ENCODE measurements around the gene IFT122.
"Not testable (repeated sequence)": the region's sequence is repeated elsewhere in the genome, so short reads cannot be mapped to it uniquely, and the experiment has no call there.

IFT122 gene

DNA sequence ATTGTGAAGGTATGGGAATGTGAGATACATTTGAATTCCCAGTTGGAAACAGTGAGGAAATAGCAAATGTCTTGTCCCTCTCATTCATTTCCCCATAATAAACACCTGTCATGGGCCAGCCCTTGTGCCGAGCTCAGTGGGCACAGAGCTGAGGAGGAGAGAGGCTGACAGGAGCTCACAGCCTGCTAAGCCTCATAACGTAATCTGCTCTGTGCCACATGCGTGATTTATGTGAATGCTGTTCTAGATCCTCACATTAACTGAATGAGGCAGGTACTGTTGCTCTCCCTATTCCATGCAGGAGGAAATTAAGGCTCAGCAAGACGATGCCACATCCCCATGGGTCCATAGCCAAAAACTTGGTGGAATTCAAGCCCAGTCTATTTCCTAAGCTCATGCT lies 53.2 kb downstream of the IFT122 start:
- Histone ChIP-seq H3K27me3 (ENCODE audit: insufficient read depth, low read depth, severe bottlenecking) (no peaks in the 10 kb centered on the region), H3K36me3 (peaks cover 13% of the 10 kb centered on the region), H3K9me3 (ENCODE audit: severe bottlenecking) (no peaks in the 10 kb centered on the region), H3K4me3 (ENCODE audit: low read depth, low read length) (no peak overlapping the region), H3K27ac (no peak overlapping the region)
- TF ChIP-seq, protein P1, sequence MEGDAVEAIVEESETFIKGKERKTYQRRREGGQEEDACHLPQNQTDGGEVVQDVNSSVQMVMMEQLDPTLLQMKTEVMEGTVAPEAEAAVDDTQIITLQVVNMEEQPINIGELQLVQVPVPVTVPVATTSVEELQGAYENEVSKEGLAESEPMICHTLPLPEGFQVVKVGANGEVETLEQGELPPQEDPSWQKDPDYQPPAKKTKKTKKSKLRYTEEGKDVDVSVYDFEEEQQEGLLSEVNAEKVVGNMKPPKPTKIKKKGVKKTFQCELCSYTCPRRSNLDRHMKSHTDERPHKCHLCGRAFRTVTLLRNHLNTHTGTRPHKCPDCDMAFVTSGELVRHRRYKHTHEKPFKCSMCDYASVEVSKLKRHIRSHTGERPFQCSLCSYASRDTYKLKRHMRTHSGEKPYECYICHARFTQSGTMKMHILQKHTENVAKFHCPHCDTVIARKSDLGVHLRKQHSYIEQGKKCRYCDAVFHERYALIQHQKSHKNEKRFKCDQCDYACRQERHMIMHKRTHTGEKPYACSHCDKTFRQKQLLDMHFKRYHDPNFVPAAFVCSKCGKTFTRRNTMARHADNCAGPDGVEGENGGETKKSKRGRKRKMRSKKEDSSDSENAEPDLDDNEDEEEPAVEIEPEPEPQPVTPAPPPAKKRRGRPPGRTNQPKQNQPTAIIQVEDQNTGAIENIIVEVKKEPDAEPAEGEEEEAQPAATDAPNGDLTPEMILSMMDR (IDR thresholded peaks at IDR 0.05; ENCODE audit: low read depth, low read length): no peak
- peak; percentile 83 for DNase-seq

DNA sequence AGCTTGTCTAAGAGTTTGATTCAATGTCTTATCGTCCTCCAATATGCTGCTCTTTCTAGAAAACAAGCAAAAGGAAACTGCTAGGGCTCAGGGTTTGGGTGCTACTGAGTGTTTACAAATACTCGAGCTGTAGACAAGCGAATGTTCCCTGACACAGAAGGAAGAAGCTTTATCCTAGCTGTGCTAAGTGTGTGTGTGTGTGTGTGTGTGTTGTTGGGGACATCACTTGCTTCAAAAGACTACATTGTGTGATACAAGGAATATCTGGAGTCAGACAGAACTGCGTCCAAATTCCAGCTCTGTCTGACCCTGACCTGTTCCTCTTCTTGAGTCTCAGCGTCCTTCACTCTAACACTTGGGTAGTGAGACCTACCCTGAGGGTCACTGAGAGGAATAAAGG lies 54.5 kb downstream of the IFT122 start:
- not testable (repeated sequence) for H3K4me3 ChIP-seq (ENCODE audit: low read depth, low read length); H3K27ac ChIP-seq; DNase-seq; H3K9me3 ChIP-seq (ENCODE audit: severe bottlenecking); H3K27me3 ChIP-seq (ENCODE audit: insufficient read depth, low read depth, severe bottlenecking)
- H3K36me3 ChIP-seq: peaks cover 13% of the 10 kb centered on the region

DNA sequence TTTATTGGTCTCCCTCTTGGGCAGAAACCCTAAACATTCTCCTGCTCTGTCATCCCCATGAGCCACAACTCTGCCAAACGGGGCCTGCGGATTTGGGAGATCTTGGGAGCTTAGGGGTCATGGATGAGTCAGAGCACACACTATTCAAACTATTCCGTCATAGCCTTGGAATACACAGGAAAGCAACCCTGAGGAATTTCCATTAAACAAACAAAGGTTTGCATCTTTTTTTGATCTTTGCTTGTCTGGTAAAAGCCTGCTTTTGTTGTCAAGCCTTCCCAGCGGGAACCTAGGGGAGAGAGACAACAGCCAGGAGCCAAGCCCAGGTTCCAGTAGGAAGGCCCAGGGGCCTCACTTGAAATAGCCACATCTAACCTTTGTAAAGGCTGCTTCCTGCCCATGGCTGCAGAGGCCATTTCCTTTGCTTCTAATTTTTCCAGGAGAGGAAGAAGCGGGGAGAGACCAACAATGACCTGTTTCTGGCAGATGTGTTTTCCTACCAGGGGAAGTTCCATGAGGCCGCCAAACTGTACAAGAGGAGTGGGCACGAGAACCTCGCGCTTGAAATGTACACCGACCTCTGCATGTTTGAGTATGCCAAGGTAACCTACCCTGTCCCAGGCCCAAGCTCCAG lies 55.1 kb downstream of the IFT122 start:
- H3K36me3 ChIP-seq: peaks cover 17% of the 10 kb centered on the region
- DNase-seq; H3K4me3 ChIP-seq (ENCODE audit: low read depth, low read length); H3K9me3 ChIP-seq (ENCODE audit: severe bottlenecking); H3K27me3 ChIP-seq (ENCODE audit: insufficient read depth, low read depth, severe bottlenecking); H3K27ac ChIP-seq: not testable (repeated sequence)

GRCh38 chr3:129497876-129498275 lies 57.9 kb downstream of the IFT122 start:
- H3K27ac ChIP-seq; H3K27me3 ChIP-seq (ENCODE audit: insufficient read depth, low read depth, severe bottlenecking); H3K4me3 ChIP-seq (ENCODE audit: low read depth, low read length); H3K9me3 ChIP-seq (ENCODE audit: severe bottlenecking): not testable (repeated sequence)
- peaks cover 14% of the 10 kb centered on the region for H3K36me3 ChIP-seq
- peak; percentile 38 for DNase-seq

- H3K36me3 ChIP-seq: peaks cover 14% of the 10 kb centered on the region
- not testable (repeated sequence) for DNase-seq; H3K27me3 ChIP-seq (ENCODE audit: insufficient read depth, low read depth, severe bottlenecking)
These were observed 58.8 kb downstream of the IFT122 start for GRCh38 chr3:129498603-129499488.

DNA sequence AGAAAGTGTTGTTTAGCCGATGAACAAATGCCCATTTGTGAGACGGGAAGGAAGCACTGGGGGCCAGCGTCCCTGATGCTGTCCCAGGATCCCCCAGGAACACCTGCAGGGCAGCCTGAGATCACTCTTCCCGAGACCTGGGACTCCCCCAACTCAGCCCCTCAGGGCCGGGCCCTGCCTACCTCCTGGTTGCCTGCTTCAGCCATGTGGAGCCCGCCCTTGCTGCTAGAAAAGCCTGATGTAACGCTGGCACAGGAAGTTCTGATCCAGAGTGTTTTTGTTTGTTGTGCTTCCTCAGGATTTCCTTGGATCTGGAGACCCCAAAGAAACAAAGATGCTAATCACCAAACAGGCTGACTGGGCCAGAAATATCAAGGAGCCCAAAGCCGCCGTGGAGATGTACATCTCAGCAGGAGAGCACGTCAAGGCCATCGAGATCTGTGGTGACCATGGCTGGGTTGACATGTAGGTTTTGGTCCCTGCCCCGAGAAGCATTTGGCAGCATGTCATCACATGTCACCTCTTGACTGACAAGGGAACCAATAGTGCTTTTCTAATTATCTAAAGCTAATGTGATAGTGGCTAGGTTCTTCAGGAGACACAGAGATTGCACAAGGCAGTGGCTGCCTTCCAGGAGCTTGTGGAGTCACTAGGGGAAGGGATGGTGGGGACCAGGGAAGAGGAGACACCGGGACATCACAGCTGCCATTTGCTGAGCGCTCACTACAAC lies 59.7 kb downstream of the IFT122 start:
- not testable (repeated sequence) for H3K27ac ChIP-seq; H3K27me3 ChIP-seq (ENCODE audit: insufficient read depth, low read depth, severe bottlenecking); H3K4me3 ChIP-seq (ENCODE audit: low read depth, low read length); DNase-seq; H3K9me3 ChIP-seq (ENCODE audit: severe bottlenecking)
- H3K36me3 ChIP-seq: peaks cover 18% of the 10 kb centered on the region

More at GRCh38 chr3:129498603-129499488, 58.8 kb downstream of the IFT122 start:
- not testable (repeated sequence) for H3K4me3 ChIP-seq (ENCODE audit: low read depth, low read length); H3K9me3 ChIP-seq (ENCODE audit: severe bottlenecking); H3K27ac ChIP-seq

DNA sequence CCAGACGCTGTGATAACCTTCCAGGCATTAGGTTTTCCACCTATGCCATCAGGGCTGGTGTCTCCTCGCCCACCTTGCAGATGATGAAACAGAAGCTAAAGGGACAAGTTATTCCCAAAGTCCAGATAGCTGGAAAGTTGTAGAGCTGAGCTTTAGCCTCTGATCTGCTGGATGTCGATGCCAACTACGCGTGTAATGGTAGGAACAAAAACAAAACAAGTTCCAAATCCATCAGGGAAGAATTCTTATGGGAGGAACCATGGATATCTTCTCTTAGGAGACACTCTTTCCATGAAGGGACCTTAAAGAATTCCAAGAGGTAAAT lies 60.3 kb downstream of the IFT122 start:
- Histone ChIP-seq H3K27ac (no peak overlapping the region), H3K27me3 (ENCODE audit: insufficient read depth, low read depth, severe bottlenecking) (no peaks in the 10 kb centered on the region), H3K4me3 (ENCODE audit: low read depth, low read length) (no peak overlapping the region), H3K36me3 (peaks cover 21% of the 10 kb centered on the region), H3K9me3 (ENCODE audit: severe bottlenecking) (no peaks in the 10 kb centered on the region)
- no peak for DNase-seq
- TF ChIP-seq, protein P1 (IDR thresholded peaks at IDR 0.05; ENCODE audit: low read depth, low read length): no peak

DNA sequence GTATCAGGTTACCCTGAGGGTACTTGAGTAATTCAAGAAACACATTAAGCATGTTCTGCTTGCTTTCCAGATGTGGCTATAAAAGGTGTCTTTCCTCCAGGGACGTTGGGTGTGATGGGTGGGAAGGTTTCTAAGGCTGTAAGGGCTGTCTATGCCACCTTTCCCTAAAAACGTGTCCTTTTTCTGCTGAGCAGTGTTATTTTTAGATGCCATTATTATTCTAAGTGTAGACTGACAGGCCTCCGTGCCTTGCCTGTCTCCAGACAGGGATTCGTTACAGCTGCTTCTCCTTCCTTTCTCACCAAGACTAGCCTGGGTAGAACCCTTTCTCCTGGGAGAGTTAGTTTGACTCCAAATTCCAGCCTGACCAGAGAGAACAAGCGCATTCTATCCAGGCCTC lies 61.6 kb downstream of the IFT122 start:
- DNase-seq: no peak
- Histone ChIP-seq H3K36me3 (peaks cover 21% of the 10 kb centered on the region), H3K4me3 (ENCODE audit: low read depth, low read length) (no peak overlapping the region), H3K27ac (no peak overlapping the region), H3K27me3 (ENCODE audit: insufficient read depth, low read depth, severe bottlenecking) (no peaks in the 10 kb centered on the region), H3K9me3 (ENCODE audit: severe bottlenecking) (no peaks in the 10 kb centered on the region)
- TF ChIP-seq, protein P1 (IDR thresholded peaks at IDR 0.05; ENCODE audit: low read depth, low read length): no peak

Data from WERI-Rb-1 (cell line).